ENCODE results near the gene FAM89A. TPM values are rescaled to one million over a fixed set of nuclear protein-coding genes. Genes with fewer than 3 reads are reported as not detected.

FAM89A gene
- total and polyA plus RNA-seq, 9 of the 15 experiments (the other 6 are each of a cell fraction or from before 2014, with no cell fraction given), result 8.7 to 66.2 (median 43.3) TPM

GRCh38 chr1:231049121-231049979, 9.3 kb upstream of the FAM89A start (continued):
- TF ChIP-seq MBD1 (CRISPR knock-in tag; IDR thresholded peaks at IDR 0.05) (peak; percentile 66), PHF21A (IDR thresholded peaks at IDR 0.05; ENCODE audit: borderline replicate concordance, low read depth) (no peak), HDAC3 (IDR thresholded peaks at IDR 0.05; ENCODE audit: borderline replicate concordance, partially characterized antibody) (peak; percentile 88), ZNF318 (IDR thresholded peaks at IDR 0.05; ENCODE audit: borderline replicate concordance in 1 of 2, low read depth in 1 of 2) (peak in 1 of 2 experiments; percentile 96; a peak in 3 of 4 replicates), ETV1 (tag; conservative IDR thresholded peaks at IDR 0.05; ENCODE audit: low read depth) (peak; percentile 72), ZBTB34 (CRISPR knock-in tag; IDR thresholded peaks at IDR 0.05) (no peak; the same call in none of the 2 replicates), ZKSCAN1 (IDR thresholded peaks at IDR 0.05; ENCODE audit: low read depth, low read length) (peak; percentile 99), ZNF395 (CRISPR knock-in tag; IDR thresholded peaks at IDR 0.05) (peak; percentile 91), ZNF277 (CRISPR knock-in tag; IDR thresholded peaks at IDR 0.05; ENCODE audit: borderline replicate concordance) (no peak), HDAC8 (tag; IDR thresholded peaks at IDR 0.05) (peak; percentile 96), NCOR1 (IDR thresholded peaks at IDR 0.05) (peak; percentile 61)

All from K562 (cell line).